GM12878 (cell line): ENCODE measurements around the gene DOCK7. TPM values are rescaled to one million over a fixed set of nuclear protein-coding genes. Genes with fewer than 3 reads are reported as not detected.

Experiments used
- ATAC-seq: fragments of 200-7000 bp; cut with Tn5 transposase; 3 replicates; pipeline ENCODE4 v1.9.1; 2020; ENCODE audit warnings: mild to moderate bottlenecking, moderate library complexity
- BruUV-seq: library from RNA; stranded (reverse); fragments of 400-500 nt; replicated peaks from 2 replicates; lab custom pipeline; 2021; lab: Mats Ljungman, UMichigan
- CTCF ChIA-PET: fragments of 300-600 bp; sonication (Branson Sonifier 250); formaldehyde crosslinking; extraction: SDS; loops from one replicate; lab custom pipeline; 2021; ENCODE audit warnings: inconsistent platforms; lab: Yijun Ruan, JAX
- POLR2A ChIA-PET: fragments of 350-600 bp; formaldehyde crosslinking; extraction: SDS; loops from one replicate; lab custom pipeline; 2021; ENCODE audit warnings: inconsistent platforms; lab: Charles Lee
- RAD21 ChIA-PET: fragments of 300-600 bp; sonication (Branson Sonifier 250); formaldehyde crosslinking; loops from one replicate; lab custom pipeline; 2023; ENCODE audit warnings: antibody characterized with exemption; ENCODE audit not compliant: unreplicated experiment; lab: Charles Lee
- SMC1A ChIA-PET: fragments of 300-600 bp; sonication (Branson Sonifier 250); formaldehyde crosslinking; loops from one replicate; lab custom pipeline; 2023; ENCODE audit not compliant: unreplicated experiment, uncharacterized antibody; lab: Charles Lee
- DNase-seq: peaks from one replicate; pipeline ENCODE4 v3.0.0-alpha.2; 2011; ENCODE audit warnings: low read depth, low spot score
- FAIRE-seq: peaks from 3 replicates; lab custom pipeline; 2011; peaks lifted over from hg19 to GRCh38; lab: Jason Lieb, UNC
- H2AFZ ChIP-seq: 2 replicates; pipeline ENCODE4 v1.6.0; 2011; ENCODE audit warnings: low read depth, low read length, control low read depth; ENCODE audit not compliant: control insufficient read depth
- H3K27ac ChIP-seq: 2 replicates; pipeline ENCODE4 v1.5.1; 2011; ENCODE audit warnings: control low read depth; ENCODE audit not compliant: control insufficient read depth, insufficient read depth
- H3K27me3 ChIP-seq, 2 experiments: replicated peaks in 1 of 2; 2 replicates each; pipeline versions ENCODE4 v1.6.0 to v1.6.1; 2011; ENCODE audit warnings: low read length in 1 of 2; ENCODE audit not compliant: control insufficient read depth in 2 of 2, insufficient read depth in 2 of 2
- H3K36me3 ChIP-seq, 2 experiments: 2 replicates each; pipeline ENCODE4 v1.5.1; 2011; ENCODE audit warnings: low read length in 1 of 2; ENCODE audit not compliant: control insufficient read depth in 2 of 2, insufficient read depth in 2 of 2
- H3K4me1 ChIP-seq: 2 replicates; pipeline ENCODE4 v1.6.1; 2011; ENCODE audit warnings: mild to moderate bottlenecking, low read length, moderate library complexity, mixed read lengths; ENCODE audit not compliant: control insufficient read depth, insufficient read depth
- H3K4me2 ChIP-seq: 2 replicates; pipeline ENCODE4 v1.6.0; 2011; ENCODE audit warnings: control low read depth; ENCODE audit not compliant: control insufficient read depth, insufficient read depth
- H3K4me3 ChIP-seq: fragments of 200-600 bp; sonication (generic); 2 replicates; pipeline ENCODE4 v1.5.1; 2016
- H3K79me2 ChIP-seq: 2 replicates; pipeline ENCODE4 v1.6.0; 2011; ENCODE audit warnings: low read length; ENCODE audit not compliant: control insufficient read depth, insufficient read depth
- H3K9ac ChIP-seq: 2 replicates; pipeline ENCODE4 v1.8.0; 2011; ENCODE audit warnings: low read length, control low read depth, mixed read lengths; ENCODE audit not compliant: control insufficient read depth, insufficient read depth
- H3K9me3 ChIP-seq: replicated peaks from 3 replicates; pipeline ENCODE4 v1.5.1; 2011; ENCODE audit warnings: mild to moderate bottlenecking, low read length; ENCODE audit not compliant: control insufficient read depth, insufficient read depth
- H4K20me1 ChIP-seq: 2 replicates; pipeline ENCODE4 v1.6.0; 2011; ENCODE audit not compliant: control insufficient read depth, insufficient read depth
- CBX5 ChIP-seq: sonication (generic); IDR thresholded peaks from 2 replicates; pipeline ENCODE4 v1.6.1; 2016; ENCODE audit warnings: low read depth, moderate library complexity, mild to moderate bottlenecking, inconsistent platforms
- CEBPB ChIP-seq, 2 experiments: fragments of 150-350 bp in 1 of 2; IDR thresholded peaks; 2 replicates each; pipeline ENCODE4 v1.6.1; 2012 to 2014; ENCODE audit warnings: low read depth in 2 of 2, low read length in 2 of 2, borderline replicate concordance in 1 of 2, inconsistent platforms in 1 of 2
- IKZF1 ChIP-seq: fragments of 450-650 bp; conservative IDR thresholded peaks from 2 replicates; pipeline ENCODE4 v1.6.1; 2017; ENCODE audit warnings: antibody characterized with exemption, mild to moderate bottlenecking
- MTA3 ChIP-seq: IDR thresholded peaks from 2 replicates; pipeline ENCODE4 v1.6.1; 2012; ENCODE audit warnings: low read length, inconsistent platforms, borderline replicate concordance
- MXI1 ChIP-seq: fragments of 150-350 bp; IDR thresholded peaks from 2 replicates; pipeline ENCODE4 v1.6.1; 2011; ENCODE audit warnings: low read depth, mild to moderate bottlenecking, inconsistent platforms, low read length, improper control_type of control experiment
- MYB ChIP-seq: fragments of 150-350 bp; IDR thresholded peaks from 2 replicates; pipeline ENCODE4 v1.6.1; 2014; ENCODE audit warnings: mild to moderate bottlenecking, low read depth, low read length, borderline replicate concordance
- PML ChIP-seq: IDR thresholded peaks from 2 replicates; pipeline ENCODE4 v1.6.1; 2012; ENCODE audit warnings: low read length, inconsistent platforms
- POLR2AphosphoS5 ChIP-seq: IDR thresholded peaks from 2 replicates; pipeline ENCODE4 v1.6.1; 2011; ENCODE audit warnings: mild to moderate bottlenecking, low read length, inconsistent platforms
- RELA ChIP-seq: fragments of 450-650 bp; IDR thresholded peaks from 2 replicates; pipeline ENCODE4 v1.8.0; 2014; ENCODE audit warnings: borderline replicate concordance; ENCODE audit not compliant: partially characterized antibody
- SIX5 ChIP-seq: IDR thresholded peaks from 2 replicates; pipeline ENCODE4 v1.6.1; 2011; ENCODE audit warnings: mild to moderate bottlenecking, low read depth, low read length, moderate library complexity; ENCODE audit not compliant: severe bottlenecking
- TAF1 ChIP-seq: IDR thresholded peaks from 2 replicates; pipeline ENCODE4 v1.6.1; 2011; ENCODE audit warnings: mild to moderate bottlenecking, low read depth, low read length, borderline replicate concordance
- in situ Hi-C: fragments of 300-500 bp; cut with MboI; formaldehyde crosslinking; loops from 9 replicates; pipeline ENCODE4 v1.14.3; 2018; ENCODE audit warnings: mixed read lengths
- intact Hi-C: fragments of 100-400 bp; cut with micrococcal nuclease; formaldehyde crosslinking; loops from one replicate; pipeline ENCODE4 v1.14.2; 2022; ENCODE audit not compliant: unreplicated experiment
- polyA plus RNA-seq, 11 experiments: library from polyadenylated mRNA; depleted of rRNA in 4 of 11; unstranded in 6 of 11; stranded (reverse) in 5 of 11; fragments of >200 nt; fragmentation: Nextera tagmentation in 4 of 11; fragmentation: Illumina TruSeq in 1 of 11; extraction: Ambion mirVana in 4 of 11; extraction: Trizol in 1 of 11; gene quantifications; 1 replicate in 1 of 11; 2 replicates in 10 of 11; pipeline versions ENCODE4 v1.2.1 to v1.2.3, GENCODE V29; 2011 to 2016; ENCODE audit warnings: inconsistent platforms in 2 of 11, missing spikeins in 2 of 11, low read depth in 1 of 11
- total RNA-seq, 4 experiments: library from RNA; depleted of rRNA in 3 of 4; stranded (reverse); fragments of >200 nt in 3 of 4; fragmentation: Illumina TruSeq in 1 of 4; extraction: Trizol in 1 of 4; gene quantifications; 2 replicates each; pipeline versions ENCODE4 v1.2.1 to v1.2.3, GENCODE V29; 2013 to 2021
- TF ChIP-seq, protein P1 (sequence below): fragments of 450-650 bp; IDR thresholded peaks from 2 replicates; pipeline ENCODE4 v1.6.1; 2017; ENCODE audit warnings: borderline replicate concordance
- TF ChIP-seq, protein P2 (sequence below): fragments of 450-650 bp; IDR thresholded peaks from 2 replicates; pipeline ENCODE4 v1.6.1; 2014; ENCODE audit warnings: mild to moderate bottlenecking

The DOCK7 gene
- total and polyA plus RNA-seq, 10 of the 15 experiments (the other 5 are each of a cell fraction or from before 2014, with no cell fraction given): 4.8 to 34.6 (median 26.9) TPM

DNA sequence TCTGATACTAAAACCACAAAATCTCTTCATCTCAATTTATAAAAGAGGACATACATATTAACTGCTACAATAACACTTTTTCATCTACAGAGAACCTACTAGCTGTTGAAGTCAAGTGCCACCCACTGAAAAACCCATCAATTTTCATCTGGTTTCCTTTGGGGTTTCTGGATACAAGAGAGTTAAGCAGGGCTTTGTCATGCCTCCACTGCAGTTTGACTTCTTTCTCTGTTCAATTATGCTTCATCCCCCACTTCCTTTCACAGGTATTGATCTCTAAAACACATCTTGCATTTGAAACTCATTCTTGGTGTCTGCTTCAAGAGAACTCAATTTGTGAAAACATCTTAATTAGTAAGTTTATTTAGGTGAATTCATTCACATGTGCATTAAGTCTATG, 151.3 kb downstream of the DOCK7 start:
- Histone ChIP-seq H3K36me3 (no peaks in the 10 kb centered on the region; a peak in 1 of 4 replicates), H3K27ac (no peak overlapping the region), H3K9ac (no peak overlapping the region), H4K20me1 (no peaks in the 10 kb centered on the region), H3K4me2 (no peak overlapping the region), H2AFZ (no peak overlapping the region), H3K79me2 (no peaks in the 10 kb centered on the region), H3K27me3 (no peaks in the 10 kb centered on the region), H3K4me1 (no peaks in the 10 kb centered on the region), H3K4me3 (no peak overlapping the region), H3K9me3 (no peaks in the 10 kb centered on the region)
- ChIA-PET RAD21 (no interaction called here), CTCF (interaction anchor here (0.7 kb wide), 1 partner anchor 13 kb away, joined by 4 read pairs; no protein-coding TSS in a partner anchor), POLR2A (no interaction called here), SMC1A (interaction anchor here (0.9 to 1.3 kb wide), 4 partner anchors 8 to 29 kb away, joined by 3 to 4 read pairs (median 3); no protein-coding TSS in a partner anchor)
- TF ChIP-seq, protein P1, sequence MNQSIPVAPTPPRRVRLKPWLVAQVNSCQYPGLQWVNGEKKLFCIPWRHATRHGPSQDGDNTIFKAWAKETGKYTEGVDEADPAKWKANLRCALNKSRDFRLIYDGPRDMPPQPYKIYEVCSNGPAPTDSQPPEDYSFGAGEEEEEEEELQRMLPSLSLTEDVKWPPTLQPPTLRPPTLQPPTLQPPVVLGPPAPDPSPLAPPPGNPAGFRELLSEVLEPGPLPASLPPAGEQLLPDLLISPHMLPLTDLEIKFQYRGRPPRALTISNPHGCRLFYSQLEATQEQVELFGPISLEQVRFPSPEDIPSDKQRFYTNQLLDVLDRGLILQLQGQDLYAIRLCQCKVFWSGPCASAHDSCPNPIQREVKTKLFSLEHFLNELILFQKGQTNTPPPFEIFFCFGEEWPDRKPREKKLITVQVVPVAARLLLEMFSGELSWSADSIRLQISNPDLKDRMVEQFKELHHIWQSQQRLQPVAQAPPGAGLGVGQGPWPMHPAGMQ: no peak
- TF ChIP-seq RELA (no peak), MYB (no peak), MXI1 (no peak), MTA3 (no peak), CEBPB (IDR thresholded peaks at IDR 0.05; ENCODE audit: borderline replicate concordance in 1 of 2, low read depth in 2 of 2, low read length in 2 of 2) (no peak), PML (no peak), POLR2AphosphoS5 (no peak), TAF1 (no peak), CBX5 (no peak), IKZF1 (no peak), SIX5 (no peak)
- TF ChIP-seq, protein P2, sequence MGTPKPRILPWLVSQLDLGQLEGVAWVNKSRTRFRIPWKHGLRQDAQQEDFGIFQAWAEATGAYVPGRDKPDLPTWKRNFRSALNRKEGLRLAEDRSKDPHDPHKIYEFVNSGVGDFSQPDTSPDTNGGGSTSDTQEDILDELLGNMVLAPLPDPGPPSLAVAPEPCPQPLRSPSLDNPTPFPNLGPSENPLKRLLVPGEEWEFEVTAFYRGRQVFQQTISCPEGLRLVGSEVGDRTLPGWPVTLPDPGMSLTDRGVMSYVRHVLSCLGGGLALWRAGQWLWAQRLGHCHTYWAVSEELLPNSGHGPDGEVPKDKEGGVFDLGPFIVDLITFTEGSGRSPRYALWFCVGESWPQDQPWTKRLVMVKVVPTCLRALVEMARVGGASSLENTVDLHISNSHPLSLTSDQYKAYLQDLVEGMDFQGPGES: no peak
- in situ Hi-C loops (no loop called here), intact Hi-C loops (no loop called here)
- no peak for DNase-seq
- FAIRE-seq: no peak
- BruUV-seq: no TSS peak
- ATAC-seq: no peak
